HEK293 (cell line): Measurements from ENCODE around the gene ETV7.

Experiments used
- CTCF ChIA-PET: fragments of 350-600 bp; formaldehyde crosslinking; extraction: SDS; loops from one replicate; lab custom pipeline; 2021; ENCODE audit warnings: antibody characterized with exemption; lab: Yijun Ruan, JAX
- POLR2A ChIA-PET: fragments of 300-600 bp; formaldehyde crosslinking; extraction: SDS; loops from one replicate; lab custom pipeline; 2020; ENCODE audit warnings: antibody characterized with exemption, inconsistent platforms; lab: Yijun Ruan, JAX
- H3K27ac ChIP-seq: fragments of 200-500 bp; sonication (Bioruptor generic); 2 replicates; pipeline ENCODE4 v1.5.1; 2014; ENCODE audit warnings: low read depth, low read length, control low read depth, inconsistent platforms; ENCODE audit errors: extremely low read depth
- H3K36me3 ChIP-seq, 2 experiments: fragments of 200-500 bp in 1 of 2; sonication (Bioruptor generic) in 1 of 2; 1 replicate in 1 of 2; 2 replicates in 1 of 2; pipeline ENCODE4 v1.5.1; 2014 to 2017; ENCODE audit warnings: inconsistent platforms in 2 of 2, low read length in 2 of 2; ENCODE audit not compliant: control insufficient read depth in 2 of 2, insufficient read depth in 1 of 2
- H3K4me1 ChIP-seq: fragments of 200-500 bp; sonication (Bioruptor generic); 2 replicates; pipeline ENCODE4 v1.5.1; 2014; ENCODE audit warnings: mild to moderate bottlenecking, low read length, inconsistent platforms; ENCODE audit not compliant: control insufficient read depth, insufficient read depth
- H3K4me3 ChIP-seq: 2 replicates; pipeline ENCODE4 v1.5.1; 2011; ENCODE audit warnings: low read depth, mild to moderate bottlenecking, control low read depth, low read length, moderate library complexity
- H3K9me3 ChIP-seq: fragments of 200-500 bp; sonication (Bioruptor generic); 2 replicates; pipeline ENCODE4 v1.5.1; 2014; ENCODE audit warnings: low read depth, low read length, inconsistent platforms; ENCODE audit not compliant: control insufficient read depth, insufficient read depth
- BCL11B ChIP-seq: fragments of 450-650 bp; formaldehyde crosslinking; IDR thresholded peaks from 2 replicates; pipeline ENCODE4 v1.5.1; 2016; ENCODE audit warnings: low read depth, missing biosample characterization, missing genetic modification characterization
- BCL6B ChIP-seq: fragments of 450-650 bp; formaldehyde crosslinking; IDR thresholded peaks from 2 replicates; pipeline ENCODE4 v1.5.1; 2017; ENCODE audit warnings: missing biosample characterization, missing genetic modification characterization
- FEZF1 ChIP-seq: fragments of 450-650 bp; formaldehyde crosslinking; IDR thresholded peaks from 2 replicates; pipeline ENCODE4 v1.5.1; 2016; ENCODE audit warnings: missing biosample characterization, missing genetic modification characterization
- GLIS1 ChIP-seq: fragments of 450-650 bp; formaldehyde crosslinking; IDR thresholded peaks from 2 replicates; pipeline ENCODE4 v1.5.1; 2016; ENCODE audit warnings: missing biosample characterization, missing genetic modification characterization
- IKZF3 ChIP-seq: fragments of 450-650 bp; IDR thresholded peaks from 2 replicates; pipeline ENCODE4 v1.5.0; 2018; ENCODE audit warnings: missing biosample characterization, mild to moderate bottlenecking, missing genetic modification characterization, moderate library complexity
- KLF1 ChIP-seq: fragments of 450-650 bp; formaldehyde crosslinking; IDR thresholded peaks from 2 replicates; pipeline ENCODE4 v1.5.1; 2016; ENCODE audit warnings: missing biosample characterization, missing genetic modification characterization
- SETDB1 ChIP-seq: IDR thresholded peaks from one replicate; pipeline ENCODE4 v1.6.1; 2017; ENCODE audit warnings: mild to moderate bottlenecking, low read length, moderate library complexity, mixed read lengths; ENCODE audit not compliant: insufficient read length
- SP7 ChIP-seq: fragments of 450-650 bp; formaldehyde crosslinking; IDR thresholded peaks from 2 replicates; pipeline ENCODE4 v1.5.1; 2016; ENCODE audit warnings: missing biosample characterization, missing genetic modification characterization
- WT1 ChIP-seq: fragments of 450-650 bp; formaldehyde crosslinking; IDR thresholded peaks from 2 replicates; pipeline ENCODE4 v1.5.1; 2016; ENCODE audit warnings: missing biosample characterization, missing genetic modification characterization
- ZBTB17 ChIP-seq: fragments of 450-650 bp; formaldehyde crosslinking; IDR thresholded peaks from 2 replicates; pipeline ENCODE4 v1.5.1; 2016; ENCODE audit warnings: missing biosample characterization, missing genetic modification characterization
- ZBTB20 ChIP-seq: fragments of 450-650 bp; formaldehyde crosslinking; IDR thresholded peaks from 2 replicates; pipeline ENCODE4 v1.5.1; 2016; ENCODE audit warnings: missing biosample characterization, missing genetic modification characterization
- ZNF157 ChIP-seq: fragments of 450-650 bp; formaldehyde crosslinking; IDR thresholded peaks from 2 replicates; pipeline ENCODE4 v1.5.1; 2016; ENCODE audit warnings: missing biosample characterization, missing genetic modification characterization
- ZNF169 ChIP-seq: fragments of 450-650 bp; formaldehyde crosslinking; IDR thresholded peaks from 2 replicates; pipeline ENCODE4 v1.5.1; 2016; ENCODE audit warnings: missing biosample characterization, missing genetic modification characterization
- ZNF26 ChIP-seq: fragments of 450-650 bp; formaldehyde crosslinking; IDR thresholded peaks from 2 replicates; pipeline ENCODE4 v1.5.1; 2016; ENCODE audit warnings: missing biosample characterization, missing genetic modification characterization
- ZNF398 ChIP-seq: fragments of 450-650 bp; formaldehyde crosslinking; IDR thresholded peaks from 2 replicates; pipeline ENCODE4 v1.5.1; 2017; ENCODE audit warnings: missing biosample characterization, missing genetic modification characterization
- ZNF416 ChIP-seq: fragments of 450-650 bp; formaldehyde crosslinking; IDR thresholded peaks from 2 replicates; pipeline ENCODE4 v1.5.1; 2016; ENCODE audit warnings: missing biosample characterization, missing genetic modification characterization
- ZNF558 ChIP-seq: fragments of 450-650 bp; formaldehyde crosslinking; IDR thresholded peaks from 2 replicates; pipeline ENCODE4 v1.5.1; 2016; ENCODE audit warnings: missing biosample characterization, missing genetic modification characterization
- ZNF561 ChIP-seq: fragments of 450-650 bp; IDR thresholded peaks from 2 replicates; pipeline ENCODE4 v1.5.1; 2018; ENCODE audit warnings: missing biosample characterization, missing genetic modification characterization, borderline replicate concordance
- ZNF621 ChIP-seq: fragments of 450-650 bp; formaldehyde crosslinking; IDR thresholded peaks from 2 replicates; pipeline ENCODE4 v1.5.1; 2017; ENCODE audit warnings: missing biosample characterization, missing genetic modification characterization
- ZNF624 ChIP-seq: fragments of 450-650 bp; formaldehyde crosslinking; IDR thresholded peaks from 2 replicates; pipeline ENCODE4 v1.5.1; 2017; ENCODE audit warnings: missing biosample characterization, missing genetic modification characterization
- ZNF645 ChIP-seq: fragments of 450-650 bp; formaldehyde crosslinking; IDR thresholded peaks from 2 replicates; pipeline ENCODE4; 2016; ENCODE audit warnings: missing biosample characterization, missing genetic modification characterization
- ZNF654 ChIP-seq: fragments of 450-650 bp; formaldehyde crosslinking; IDR thresholded peaks from 2 replicates; pipeline ENCODE4 v1.5.1; 2016; ENCODE audit warnings: low read depth, missing biosample characterization, missing genetic modification characterization
- ZNF660 ChIP-seq: fragments of 450-650 bp; IDR thresholded peaks from 2 replicates; pipeline ENCODE4 v1.5.1; 2018; ENCODE audit warnings: missing biosample characterization, mild to moderate bottlenecking, missing genetic modification characterization
- ZNF837 ChIP-seq: fragments of 450-650 bp; formaldehyde crosslinking; IDR thresholded peaks from 2 replicates; pipeline ENCODE4 v1.5.1; 2016; ENCODE audit warnings: missing biosample characterization, missing genetic modification characterization
- TF ChIP-seq, protein P1 (sequence below): fragments of 450-650 bp; formaldehyde crosslinking; IDR thresholded peaks from 2 replicates; pipeline ENCODE4 v1.5.1; 2016; ENCODE audit warnings: missing biosample characterization, missing genetic modification characterization
- TF ChIP-seq, protein P2 (sequence below): fragments of 450-650 bp; formaldehyde crosslinking; IDR thresholded peaks from 2 replicates; pipeline ENCODE4 v1.5.1; 2016; ENCODE audit warnings: missing biosample characterization, missing genetic modification characterization
- TF ChIP-seq, protein P3 (sequence below): fragments of 450-650 bp; IDR thresholded peaks from 2 replicates; pipeline ENCODE4 v1.5.1; 2018; ENCODE audit warnings: missing biosample characterization, mild to moderate bottlenecking, missing genetic modification characterization

Gene ETV7

DNA sequence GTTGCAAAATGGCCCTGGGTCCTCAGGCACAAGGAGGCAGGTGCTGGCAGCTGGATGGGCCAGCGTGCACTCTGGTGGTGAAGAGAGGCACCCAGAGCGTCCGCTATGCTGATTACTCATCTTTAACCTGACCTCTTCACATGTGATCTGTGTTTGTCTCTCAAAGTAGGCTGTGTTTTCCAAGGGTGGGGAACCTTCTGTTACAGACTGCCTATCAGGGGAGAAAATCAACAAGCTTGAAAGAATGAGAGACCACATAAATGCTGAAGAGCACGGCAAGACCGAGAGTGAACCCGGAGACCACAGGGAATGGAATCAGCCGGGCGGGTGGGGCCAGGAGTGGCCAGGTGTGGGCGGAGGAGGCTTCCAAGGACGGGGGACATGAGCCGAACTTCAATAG lies 67.0 kb downstream of the ETV7 start:
- CTCF ChIA-PET = interaction anchor here (0.7 to 8.1 kb wide), 6 partner anchors 11 to 40 kb away, joined by 3 to 83 read pairs (median 6); no protein-coding TSS in a partner anchor
- POLR2A ChIA-PET = no interaction called here
- no peaks in the 10 kb centered on the region for H3K36me3 ChIP-seq
- no peak overlapping the region for H3K27ac ChIP-seq
- no peaks in the 10 kb centered on the region for H3K9me3 ChIP-seq
- TF ChIP-seq GLIS1 (tag by site-specific recombination) (0 out of 2 replicates have a peak, but pooled peaks have one; percentile 9), KLF1 (tag by site-specific recombination) (peak; percentile 94), ZNF26 (tag by site-specific recombination) (no peak), ZNF645 (tag by site-specific recombination) (no peak), WT1 (no peak), ZBTB17 (tag by site-specific recombination) (no peak), ZNF837 (tag by site-specific recombination) (no peak), BCL6B (tag by site-specific recombination) (no peak), SP7 (tag by site-specific recombination) (peak; percentile 30; the same call in 1 of the 2 replicates), ZNF157 (tag by site-specific recombination) (no peak), ZBTB20 (peak; percentile 35; the same call in 1 of the 2 replicates), FEZF1 (no peak), BCL11B (no peak), ZNF558 (tag by site-specific recombination) (no peak), ZNF398 (tag by site-specific recombination) (no peak), ZNF416 (tag by site-specific recombination) (no peak), ZNF561 (tag by site-specific recombination) (no peak), ZNF621 (tag by site-specific recombination) (no peak), ZNF624 (tag by site-specific recombination) (no peak), IKZF3 (tag by site-specific recombination) (no peak), SETDB1 (no peak), ZNF654 (no peak), ZNF660 (tag by site-specific recombination) (no peak), ZNF169 (no peak)
- TF ChIP-seq, protein P1, sequence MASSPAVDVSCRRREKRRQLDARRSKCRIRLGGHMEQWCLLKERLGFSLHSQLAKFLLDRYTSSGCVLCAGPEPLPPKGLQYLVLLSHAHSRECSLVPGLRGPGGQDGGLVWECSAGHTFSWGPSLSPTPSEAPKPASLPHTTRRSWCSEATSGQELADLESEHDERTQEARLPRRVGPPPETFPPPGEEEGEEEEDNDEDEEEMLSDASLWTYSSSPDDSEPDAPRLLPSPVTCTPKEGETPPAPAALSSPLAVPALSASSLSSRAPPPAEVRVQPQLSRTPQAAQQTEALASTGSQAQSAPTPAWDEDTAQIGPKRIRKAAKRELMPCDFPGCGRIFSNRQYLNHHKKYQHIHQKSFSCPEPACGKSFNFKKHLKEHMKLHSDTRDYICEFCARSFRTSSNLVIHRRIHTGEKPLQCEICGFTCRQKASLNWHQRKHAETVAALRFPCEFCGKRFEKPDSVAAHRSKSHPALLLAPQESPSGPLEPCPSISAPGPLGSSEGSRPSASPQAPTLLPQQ (tag by site-specific recombination) = no peak
- TF ChIP-seq, protein P2, sequence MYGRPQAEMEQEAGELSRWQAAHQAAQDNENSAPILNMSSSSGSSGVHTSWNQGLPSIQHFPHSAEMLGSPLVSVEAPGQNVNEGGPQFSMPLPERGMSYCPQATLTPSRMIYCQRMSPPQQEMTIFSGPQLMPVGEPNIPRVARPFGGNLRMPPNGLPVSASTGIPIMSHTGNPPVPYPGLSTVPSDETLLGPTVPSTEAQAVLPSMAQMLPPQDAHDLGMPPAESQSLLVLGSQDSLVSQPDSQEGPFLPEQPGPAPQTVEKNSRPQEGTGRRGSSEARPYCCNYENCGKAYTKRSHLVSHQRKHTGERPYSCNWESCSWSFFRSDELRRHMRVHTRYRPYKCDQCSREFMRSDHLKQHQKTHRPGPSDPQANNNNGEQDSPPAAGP (tag by site-specific recombination) = peak; percentile 70
- TF ChIP-seq, protein P3, sequence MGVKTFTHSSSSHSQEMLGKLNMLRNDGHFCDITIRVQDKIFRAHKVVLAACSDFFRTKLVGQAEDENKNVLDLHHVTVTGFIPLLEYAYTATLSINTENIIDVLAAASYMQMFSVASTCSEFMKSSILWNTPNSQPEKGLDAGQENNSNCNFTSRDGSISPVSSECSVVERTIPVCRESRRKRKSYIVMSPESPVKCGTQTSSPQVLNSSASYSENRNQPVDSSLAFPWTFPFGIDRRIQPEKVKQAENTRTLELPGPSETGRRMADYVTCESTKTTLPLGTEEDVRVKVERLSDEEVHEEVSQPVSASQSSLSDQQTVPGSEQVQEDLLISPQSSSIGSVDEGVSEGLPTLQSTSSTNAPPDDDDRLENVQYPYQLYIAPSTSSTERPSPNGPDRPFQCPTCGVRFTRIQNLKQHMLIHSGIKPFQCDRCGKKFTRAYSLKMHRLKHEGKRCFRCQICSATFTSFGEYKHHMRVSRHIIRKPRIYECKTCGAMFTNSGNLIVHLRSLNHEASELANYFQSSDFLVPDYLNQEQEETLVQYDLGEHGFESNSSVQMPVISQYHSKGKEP (tag by site-specific recombination) = no peak
- H3K4me1 ChIP-seq = peaks cover 17% of the 10 kb centered on the region
- H3K4me3 ChIP-seq = no peak overlapping the region
